Activated naive CD4-positive, alpha-beta T cell (primary cell): ENCODE results near the gene FRRS1L.

Source experiments
- DNase-seq, 4 experiments: peaks; one replicate each; lab custom pipeline; 2025; lab: John Stamatoyannopoulos, UW

The FRRS1L gene

DNA sequence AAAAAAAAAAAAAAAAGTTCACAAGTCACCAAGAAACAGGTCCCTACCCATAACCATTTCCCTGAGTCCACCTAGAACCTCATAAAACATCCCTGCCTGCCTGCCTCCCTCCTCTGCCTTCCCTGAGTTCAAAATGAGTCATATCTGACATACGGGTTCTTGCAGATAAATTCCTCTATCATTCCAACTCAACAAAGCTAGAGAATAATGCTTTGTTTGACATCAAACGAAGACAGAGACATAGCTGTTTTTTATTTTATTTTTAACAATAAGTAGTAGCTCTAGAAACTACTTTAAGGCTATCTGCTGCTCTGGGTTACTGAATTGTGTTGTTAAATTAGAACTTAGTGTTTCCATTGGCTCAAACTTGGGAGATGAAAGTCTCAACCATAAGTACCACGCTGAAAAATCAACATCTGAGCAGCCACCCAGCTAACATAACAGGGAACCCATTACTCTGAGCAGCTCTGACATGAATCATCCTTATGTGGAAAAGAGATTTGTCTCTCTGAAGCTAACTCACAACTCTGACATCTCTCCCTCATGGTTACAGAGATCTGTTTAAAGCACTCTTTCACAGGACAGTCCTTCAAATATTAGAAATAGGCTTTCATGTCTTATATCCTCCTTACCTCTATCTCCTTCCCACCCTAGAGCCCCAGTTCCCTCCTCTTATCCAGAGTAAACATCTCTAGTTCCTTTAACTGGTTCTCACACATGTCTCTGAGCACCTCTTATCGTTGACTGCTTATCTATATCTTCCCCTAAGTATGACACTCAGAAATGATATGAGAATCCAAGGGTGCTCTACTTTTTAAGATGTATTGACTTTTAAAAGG is 59.4 kb downstream of the FRRS1L start:
- DNase-seq, result no peak

- no peak for DNase-seq
Observed at GRCh38 chr9:109101810-109102209, 65.2 kb downstream of the FRRS1L start.

DNA sequence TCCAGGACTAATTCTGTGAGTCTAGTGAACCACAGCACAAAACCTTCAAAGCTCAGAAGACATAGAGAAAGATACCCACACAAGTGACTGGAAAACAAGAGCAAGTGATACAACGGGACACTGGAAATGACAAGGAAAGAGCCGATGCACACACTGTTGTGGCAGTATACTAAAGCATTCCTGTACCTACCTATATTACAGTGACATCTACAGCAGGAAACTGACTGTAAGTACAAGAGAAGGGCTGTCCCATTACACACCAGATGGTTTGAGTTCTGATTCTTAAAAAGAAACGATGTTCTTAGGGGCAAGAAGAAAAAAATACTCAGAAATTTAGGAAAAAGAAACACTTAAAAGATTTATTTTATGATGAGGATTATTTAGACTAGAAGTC is 65.8 kb downstream of the FRRS1L start:
- no peak for DNase-seq

GRCh38 chr9:109100543-109101201 is 66.4 kb downstream of the FRRS1L start:
- no peak for DNase-seq

GRCh38 chr9:109098960-109099308 is 68.1 kb downstream of the FRRS1L start:
- DNase-seq, result no peak

GRCh38 chr9:109098171-109098959 is 68.7 kb downstream of the FRRS1L start:
- no peak for DNase-seq

- DNase-seq, result no peak
Observed at GRCh38 chr9:109097146-109097545, 69.9 kb downstream of the FRRS1L start.

GRCh38 chr9:109095321-109095720 is 71.7 kb downstream of the FRRS1L start:
- DNase-seq, result no peak

- no peak for DNase-seq
Observed at GRCh38 chr9:109094268-109094667, 72.8 kb downstream of the FRRS1L start.

DNA sequence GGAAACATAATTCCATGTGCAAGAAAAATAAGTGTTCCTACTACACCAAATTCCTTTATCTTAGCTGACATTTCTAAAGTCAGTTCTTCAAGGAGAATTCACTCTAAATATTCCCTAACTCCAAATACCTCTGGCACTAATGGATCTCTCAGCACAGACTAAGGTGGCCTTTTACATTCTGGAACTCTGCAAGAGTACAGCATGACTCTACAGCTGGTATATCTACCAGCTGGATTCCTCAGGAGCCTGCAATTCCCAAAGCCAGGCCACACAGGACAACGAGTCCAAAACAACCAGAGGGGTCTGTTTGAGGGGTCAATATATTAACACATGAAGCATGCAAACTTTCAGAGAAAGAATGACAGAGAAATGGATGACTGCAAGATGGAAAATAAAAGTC is 74.5 kb downstream of the FRRS1L start:
- DNase-seq, result no peak

DNA sequence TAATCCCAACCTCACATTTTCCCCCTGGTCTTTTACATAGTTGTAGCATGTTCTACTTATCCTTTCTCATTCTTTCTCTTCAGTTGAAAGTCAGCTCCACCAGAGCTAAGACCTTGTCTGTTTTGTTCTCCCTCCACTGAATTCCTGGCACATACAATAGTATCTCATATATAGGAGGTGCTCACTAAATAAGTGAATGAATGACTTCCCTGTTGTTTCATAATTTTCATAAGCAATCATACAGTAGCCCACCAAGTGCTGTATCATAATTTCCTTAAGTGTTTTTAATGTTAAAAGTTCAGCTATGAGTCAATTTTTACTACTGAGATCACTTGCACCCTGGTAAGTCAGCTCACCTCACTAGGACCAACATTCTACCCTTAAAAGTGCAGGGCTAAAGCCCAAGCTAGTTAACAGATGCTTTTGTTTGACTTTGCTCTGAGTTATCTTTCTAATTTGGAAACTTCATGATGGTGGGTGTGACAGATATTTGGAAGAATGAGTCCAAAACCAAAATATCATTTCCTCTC is 74.9 kb downstream of the FRRS1L start:
- DNase-seq, result no peak

- no peak for DNase-seq
Observed at GRCh38 chr9:109088221-109088620, 78.8 kb downstream of the FRRS1L start.

- no peak for DNase-seq
Observed at GRCh38 chr9:109087795-109088194, 79.3 kb downstream of the FRRS1L start.

GRCh38 chr9:109086221-109086620 is 80.8 kb downstream of the FRRS1L start:
- no peak for DNase-seq

DNA sequence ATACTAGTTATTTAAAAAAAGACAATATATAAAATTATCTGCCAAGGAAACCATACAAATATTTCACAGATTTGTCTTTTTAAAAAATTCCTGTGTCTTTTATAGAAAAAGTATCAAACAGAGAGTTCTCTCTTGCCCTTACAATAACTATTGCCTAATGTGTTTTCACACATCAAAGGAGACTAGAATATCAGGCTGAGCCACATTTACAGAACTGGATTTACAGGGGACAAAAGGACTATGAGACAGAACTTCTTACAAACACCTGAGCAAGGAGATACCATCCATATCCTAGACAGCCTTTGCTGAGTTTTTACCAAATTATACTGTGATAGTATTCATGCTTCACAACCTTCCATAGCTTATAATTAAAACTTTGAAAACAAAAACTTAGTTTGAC is 81.5 kb downstream of the FRRS1L start:
- DNase-seq, result no peak

DNA sequence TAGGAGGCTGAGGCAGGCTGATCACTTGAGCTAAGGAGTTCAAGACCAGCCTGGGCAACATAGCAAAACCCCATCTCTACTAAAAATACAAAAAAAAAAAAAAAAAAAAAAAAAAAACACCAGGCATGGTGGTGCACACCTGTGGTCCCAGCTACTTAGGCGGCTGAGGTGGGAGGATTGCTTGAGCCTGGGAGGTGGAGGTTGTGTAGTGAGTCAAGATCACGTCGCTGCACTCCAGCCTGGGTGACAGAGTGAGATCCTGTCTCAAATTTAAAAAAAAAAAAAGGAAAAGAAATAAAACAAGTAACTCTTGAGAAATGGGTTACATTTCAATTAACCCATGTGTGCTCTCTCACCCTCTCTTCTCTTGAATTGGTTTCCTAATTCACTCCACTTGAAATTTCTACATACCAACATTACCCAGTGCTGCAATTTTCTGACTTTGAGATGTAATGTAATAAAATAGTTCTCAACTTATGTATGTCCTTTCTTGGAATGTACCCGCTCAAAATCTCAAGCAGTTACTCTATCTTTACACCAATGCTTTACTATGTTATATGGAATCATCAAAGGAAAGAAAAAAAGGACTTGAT is 83.1 kb downstream of the FRRS1L start:
- DNase-seq, result no peak

DNA sequence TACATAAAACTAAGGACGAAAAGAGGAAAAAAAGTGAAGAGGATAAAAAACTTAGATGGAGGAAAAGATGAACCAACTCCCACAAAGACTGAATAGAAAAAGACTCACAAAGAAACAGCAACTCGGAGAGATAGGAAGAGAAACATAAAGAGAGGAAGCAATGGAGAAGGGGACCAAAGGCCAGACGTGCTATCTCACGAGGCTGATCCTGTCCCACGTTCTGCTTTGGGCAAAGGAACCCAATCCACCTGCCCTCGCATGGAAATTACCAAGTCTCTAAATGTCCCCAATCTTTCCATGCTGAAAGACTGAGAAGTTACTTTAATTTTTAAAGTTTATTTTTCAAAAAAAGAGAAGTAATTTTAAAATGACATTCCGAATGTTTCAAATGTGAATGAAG is 83.9 kb downstream of the FRRS1L start:
- DNase-seq, result no peak

- DNase-seq, result no peak
Observed at GRCh38 chr9:109082091-109082620, 84.9 kb downstream of the FRRS1L start.
